Measurements from ENCODE around the gene PXT1. TPM values are rescaled to one million over a fixed set of nuclear protein-coding genes. Genes with fewer than 3 reads are reported as not detected.
"Not testable (repeated sequence)": the region's sequence is repeated elsewhere in the genome, so short reads cannot be mapped to it uniquely, and the experiment has no call there.

The PXT1 gene
- total RNA-seq, 1 donor from 2014 or later: not detected

GRCh38 chr6:36413489-36414480 is 28.9 kb downstream of the PXT1 start:
- H3K27ac ChIP-seq (replicated peaks): no peak overlapping the region
- DNase-seq: no peak
- no peaks in the 10 kb centered on the region for H3K27me3 ChIP-seq (ENCODE audit: low read depth)
- H3K9me3 ChIP-seq (replicated peaks): peaks cover 11% of the 10 kb centered on the region
- no peaks in the 10 kb centered on the region for H3K36me3 ChIP-seq
- TF ChIP-seq CTCF (IDR thresholded peaks at IDR 0.05; ENCODE audit: borderline replicate concordance): no peak
- H3K4me3 ChIP-seq: no peak overlapping the region
- no peaks in the 10 kb centered on the region for H3K4me1 ChIP-seq
- intact Hi-C loops (cut with micrococcal nuclease): no loop called here

GRCh38 chr6:36409718-36410117 is 32.9 kb downstream of the PXT1 start:
- DNase-seq; H3K4me1 ChIP-seq; intact Hi-C loops (cut with micrococcal nuclease); H3K4me3 ChIP-seq; H3K27me3 ChIP-seq (ENCODE audit: low read depth); H3K36me3 ChIP-seq; H3K27ac ChIP-seq (replicated peaks): not testable (repeated sequence)
- peaks cover 11% of the 10 kb centered on the region for H3K9me3 ChIP-seq (replicated peaks)

GRCh38 chr6:36404164-36404563 is 38.5 kb downstream of the PXT1 start:
- Histone ChIP-seq H3K9me3 (replicated peaks) (no peaks in the 10 kb centered on the region), H3K27ac (replicated peaks) (no peak overlapping the region), H3K36me3 (no peaks in the 10 kb centered on the region), H3K27me3 (ENCODE audit: low read depth) (peaks cover 11% of the 10 kb centered on the region), H3K4me3 (no peak overlapping the region), H3K4me1 (no peaks in the 10 kb centered on the region)
- intact Hi-C loops (cut with micrococcal nuclease): no loop called here
- no peak for TF ChIP-seq CTCF (IDR thresholded peaks at IDR 0.05; ENCODE audit: borderline replicate concordance)
- no peak for DNase-seq

GRCh38 chr6:36402481-36402880 is 40.2 kb downstream of the PXT1 start:
- Histone ChIP-seq H3K4me3 (no peak overlapping the region), H3K36me3 (no peaks in the 10 kb centered on the region), H3K27me3 (ENCODE audit: low read depth) (peaks cover 11% of the 10 kb centered on the region), H3K27ac (replicated peaks) (no peak overlapping the region), H3K9me3 (replicated peaks) (peaks cover 4% of the 10 kb centered on the region), H3K4me1 (no peaks in the 10 kb centered on the region)
- no peak for TF ChIP-seq CTCF (IDR thresholded peaks at IDR 0.05; ENCODE audit: borderline replicate concordance)
- no peak for DNase-seq
- intact Hi-C loops (cut with micrococcal nuclease): no loop called here

- Histone ChIP-seq H3K9me3 (replicated peaks) (peaks cover 4% of the 10 kb centered on the region), H3K4me1 (no peaks in the 10 kb centered on the region), H3K27ac (replicated peaks) (no peak overlapping the region), H3K27me3 (ENCODE audit: low read depth) (peaks cover 7% of the 10 kb centered on the region), H3K36me3 (no peaks in the 10 kb centered on the region), H3K4me3 (no peak overlapping the region)
- intact Hi-C loops (cut with micrococcal nuclease): no loop called here
- DNase-seq: no peak
- no peak for TF ChIP-seq CTCF (IDR thresholded peaks at IDR 0.05; ENCODE audit: borderline replicate concordance)
These were observed 42.7 kb downstream of the PXT1 start for GRCh38 chr6:36399970-36400369.

- H3K9me3 ChIP-seq (replicated peaks): no peaks in the 10 kb centered on the region
- intact Hi-C loops (cut with micrococcal nuclease): no loop called here
These were observed 50.0 kb downstream of the PXT1 start for GRCh38 chr6:36392621-36393020.

More at GRCh38 chr6:36392621-36393020, 50.0 kb downstream of the PXT1 start:
- Histone ChIP-seq H3K27ac (replicated peaks) (no peak overlapping the region), H3K27me3 (ENCODE audit: low read depth) (peaks cover 6% of the 10 kb centered on the region), H3K4me3 (no peak overlapping the region), H3K4me1 (peaks cover 6% of the 10 kb centered on the region), H3K36me3 (no peaks in the 10 kb centered on the region)
- no peak for TF ChIP-seq CTCF (IDR thresholded peaks at IDR 0.05; ENCODE audit: borderline replicate concordance)
- no peak for DNase-seq
